H1 (cell line): ENCODE measurements around the gene OR10C1. TPM values are rescaled to one million over a fixed set of nuclear protein-coding genes. Genes with fewer than 3 reads are reported as not detected.

Experiments
- EGR1 ChIP-seq: IDR thresholded peaks from 2 replicates; pipeline ENCODE4 v1.6.1; 2011; ENCODE audit warnings: low read depth, low read length, borderline replicate concordance
- TAF1 ChIP-seq: IDR thresholded peaks from 2 replicates; pipeline ENCODE4 v1.6.1; 2011; ENCODE audit warnings: mild to moderate bottlenecking, low read depth, low read length
- polyA plus RNA-seq, 7 experiments: library from polyadenylated mRNA; depleted of rRNA in 3 of 7; stranded (reverse) in 5 of 7; unstranded in 2 of 7; fragments of >200 nt in 5 of 7; fragments of 200-250 nt in 2 of 7; gene quantifications; 1 replicate in 5 of 7; 2 replicates in 1 of 7; 4 replicates in 1 of 7; pipeline versions ENCODE4 v1.2.1 to v1.2.3, GENCODE V29; 2011 to 2013; ENCODE audit warnings: missing spikeins in 2 of 7, mixed read lengths in 2 of 7
- total RNA-seq: library from RNA; stranded (reverse); fragmentation: NEBNext Ultra II Directional; extraction: Animal tissue kit (Norgen Biotek cat#: 25700); gene quantifications from 2 replicates; pipeline ENCODE4 v1.2.1, GENCODE V29; 2021

Gene OR10C1
- total and polyA plus RNA-seq, 2 of the 8 experiments (the other 6 are each of a cell fraction or from before 2014, with no cell fraction given): not detected

- TF ChIP-seq EGR1 (no peak), TAF1 (no peak)
These were observed 22.1 kb downstream of the OR10C1 start (continued) for GRCh38 chr6:29461021-29461814.
